ENCODE data around the gene GLIPR1L1.
"Not testable (repeated sequence)": the region's sequence is repeated elsewhere in the genome, so short reads cannot be mapped to it uniquely, and the experiment has no call there.

Gene GLIPR1L1

GRCh38 chr12:75341873-75342272 lies 7.4 kb downstream of the GLIPR1L1 start:
- Histone ChIP-seq H3F3A (ENCODE audit: insufficient read depth) (no peaks in the 10 kb centered on the region), H4K20me1 (ENCODE audit: low read depth, low read length) (no peaks in the 10 kb centered on the region), H3K9ac (ENCODE audit: low read length) (no peak overlapping the region), H3K27me3 (ENCODE audit: low read length) (no peaks in the 10 kb centered on the region), H3K27ac (ENCODE audit: low read depth, low read length) (no peak overlapping the region), H3K4me3 (ENCODE audit: insufficient read depth, low read length, poor library complexity, severe bottlenecking) (no peak overlapping the region), H2AFZ (ENCODE audit: low read depth, low read length, severe bottlenecking) (no peak overlapping the region), H3K9me3 (ENCODE audit: insufficient read depth, low read length) (no peaks in the 10 kb centered on the region), H3K36me3 (ENCODE audit: low read length) (no peaks in the 10 kb centered on the region; the same call in 1 of the 2 replicates), H3K9me2 (replicated peaks; ENCODE audit: insufficient read depth, low read length) (no peaks in the 10 kb centered on the region), H3K4me2 (ENCODE audit: low read depth, low read length, poor library complexity, severe bottlenecking) (no peak overlapping the region), H3K79me2 (ENCODE audit: insufficient read depth, low read length) (no peaks in the 10 kb centered on the region)
- no peak for TF ChIP-seq CTCF (IDR thresholded peaks at IDR 0.05; ENCODE audit: insufficient read depth, low read length, poor library complexity, severe bottlenecking)
- TF ChIP-seq EZH2phosphoT487 (conservative IDR thresholded peaks at IDR 0.05; ENCODE audit: low read length) = no peak

GRCh38 chr12:75345531-75345930 lies 11.1 kb downstream of the GLIPR1L1 start:
- H3K9ac ChIP-seq (ENCODE audit: low read length) = no peak overlapping the region
- H3K36me3 ChIP-seq (ENCODE audit: low read length) = no peaks in the 10 kb centered on the region
- no peak overlapping the region for H2AFZ ChIP-seq (ENCODE audit: low read depth, low read length, severe bottlenecking)
- H3K79me2 ChIP-seq (ENCODE audit: insufficient read depth, low read length) = no peaks in the 10 kb centered on the region
- H4K20me1 ChIP-seq (ENCODE audit: low read depth, low read length) = no peaks in the 10 kb centered on the region
- H3K27ac ChIP-seq (ENCODE audit: low read depth, low read length) = no peak overlapping the region
- no peaks in the 10 kb centered on the region for H3K9me3 ChIP-seq (ENCODE audit: insufficient read depth, low read length)
- no peak overlapping the region for H3K4me3 ChIP-seq (ENCODE audit: insufficient read depth, low read length, poor library complexity, severe bottlenecking)
- no peaks in the 10 kb centered on the region for H3K27me3 ChIP-seq (ENCODE audit: low read length)
- no peak overlapping the region for H3K4me2 ChIP-seq (ENCODE audit: low read depth, low read length, poor library complexity, severe bottlenecking)
- no peaks in the 10 kb centered on the region for H3K9me2 ChIP-seq (replicated peaks; ENCODE audit: insufficient read depth, low read length)
- no peak for TF ChIP-seq CTCF (IDR thresholded peaks at IDR 0.05; ENCODE audit: insufficient read depth, low read length, poor library complexity, severe bottlenecking)
- no peak for TF ChIP-seq EZH2phosphoT487 (conservative IDR thresholded peaks at IDR 0.05; ENCODE audit: low read length)
- no peaks in the 10 kb centered on the region for H3F3A ChIP-seq (ENCODE audit: insufficient read depth)

GRCh38 chr12:75346215-75346614 lies 11.7 kb downstream of the GLIPR1L1 start:
- H3K79me2 ChIP-seq (ENCODE audit: insufficient read depth, low read length); H3F3A ChIP-seq (ENCODE audit: insufficient read depth); H2AFZ ChIP-seq (ENCODE audit: low read depth, low read length, severe bottlenecking); H3K4me2 ChIP-seq (ENCODE audit: low read depth, low read length, poor library complexity, severe bottlenecking); H3K27ac ChIP-seq (ENCODE audit: low read depth, low read length); H3K27me3 ChIP-seq (ENCODE audit: low read length); H3K9ac ChIP-seq (ENCODE audit: low read length); H4K20me1 ChIP-seq (ENCODE audit: low read depth, low read length); H3K4me3 ChIP-seq (ENCODE audit: insufficient read depth, low read length, poor library complexity, severe bottlenecking); H3K9me2 ChIP-seq (replicated peaks; ENCODE audit: insufficient read depth, low read length); H3K9me3 ChIP-seq (ENCODE audit: insufficient read depth, low read length); H3K36me3 ChIP-seq (ENCODE audit: low read length): not testable (repeated sequence)

GRCh38 chr12:75349946-75350345 lies 15.5 kb downstream of the GLIPR1L1 start:
- Histone ChIP-seq H3K79me2 (ENCODE audit: insufficient read depth, low read length) (no peaks in the 10 kb centered on the region), H3F3A (ENCODE audit: insufficient read depth) (no peaks in the 10 kb centered on the region), H4K20me1 (ENCODE audit: low read depth, low read length) (no peaks in the 10 kb centered on the region), H3K9me3 (ENCODE audit: insufficient read depth, low read length) (no peaks in the 10 kb centered on the region), H3K36me3 (ENCODE audit: low read length) (no peaks in the 10 kb centered on the region), H3K9me2 (replicated peaks; ENCODE audit: insufficient read depth, low read length) (no peaks in the 10 kb centered on the region), H2AFZ (ENCODE audit: low read depth, low read length, severe bottlenecking) (no peak overlapping the region), H3K4me3 (ENCODE audit: insufficient read depth, low read length, poor library complexity, severe bottlenecking) (no peak overlapping the region), H3K4me2 (ENCODE audit: low read depth, low read length, poor library complexity, severe bottlenecking) (no peak overlapping the region), H3K27ac (ENCODE audit: low read depth, low read length) (no peak overlapping the region), H3K9ac (ENCODE audit: low read length) (no peak overlapping the region), H3K27me3 (ENCODE audit: low read length) (no peaks in the 10 kb centered on the region)
- TF ChIP-seq EZH2phosphoT487 (conservative IDR thresholded peaks at IDR 0.05; ENCODE audit: low read length) (no peak), CTCF (IDR thresholded peaks at IDR 0.05; ENCODE audit: insufficient read depth, low read length, poor library complexity, severe bottlenecking) (no peak)
